HCT116 (cell line): ENCODE results near the gene MAP6D1.

Experiments used
- CEBPB ChIP-seq: IDR thresholded peaks from 2 replicates; pipeline ENCODE4 v1.6.1; 2012; ENCODE audit warnings: low read depth
- EZH2 ChIP-seq: fragments of 200-600 bp; sonication (generic); IDR thresholded peaks from 2 replicates; pipeline ENCODE4 v1.6.1; 2017; ENCODE audit warnings: antibody characterized with exemption, mixed run types
- EZH2phosphoT487 ChIP-seq: fragments of 200-600 bp; IDR thresholded peaks from 2 replicates; pipeline ENCODE4 v1.6.1; 2018; ENCODE audit warnings: antibody characterized with exemption, borderline replicate concordance
- JUND ChIP-seq: IDR thresholded peaks from 2 replicates; pipeline ENCODE4 v1.6.1; 2012
- POLR2A ChIP-seq: IDR thresholded peaks from 2 replicates; pipeline ENCODE4 v1.7.0; 2011; ENCODE audit warnings: borderline replicate concordance; ENCODE audit not compliant: insufficient read depth, insufficient read length; ENCODE audit errors: extremely low read depth
- POLR2AphosphoS5 ChIP-seq: IDR thresholded peaks from 2 replicates; pipeline ENCODE4 v1.6.1; 2011; ENCODE audit warnings: mild to moderate bottlenecking, low read depth, low read length, moderate library complexity
- RAD21 ChIP-seq: IDR thresholded peaks from 2 replicates; pipeline ENCODE4 v1.6.1; 2012; ENCODE audit warnings: low read depth, mild to moderate bottlenecking
- SP1 ChIP-seq: IDR thresholded peaks from 2 replicates; pipeline ENCODE4 v1.6.1; 2012; ENCODE audit warnings: low read depth
- SRF ChIP-seq: IDR thresholded peaks from 2 replicates; pipeline ENCODE4 v1.6.1; 2012; ENCODE audit warnings: low read depth
- YY1 ChIP-seq: IDR thresholded peaks from 2 replicates; pipeline ENCODE4 v1.6.1; 2011; ENCODE audit warnings: low read length, low read depth, moderate library complexity, mild to moderate bottlenecking; ENCODE audit not compliant: insufficient replicate concordance; ENCODE audit errors: extremely low read depth
- ZFX ChIP-seq: fragments of 450-650 bp; IDR thresholded peaks from 2 replicates; pipeline ENCODE4 v1.6.1; 2017
- TF ChIP-seq, protein P1 (sequence below): IDR thresholded peaks from 2 replicates; pipeline ENCODE4 v1.6.1; 2012; ENCODE audit warnings: low read depth
- TF ChIP-seq, protein P2 (sequence below), 3 experiments: fragments of 200-600 bp in 1 of 3; sonication (generic) in 1 of 3; IDR thresholded peaks in 2 of 3; conservative IDR thresholded peaks in 1 of 3; 2 replicates each; pipeline ENCODE4 v1.5.1; 2012 to 2017; ENCODE audit warnings: low read depth in 2 of 3, low read length in 2 of 3, antibody characterized with exemption in 1 of 3, borderline replicate concordance in 1 of 3, control low read depth in 1 of 3, mild to moderate bottlenecking in 1 of 3, mixed read lengths in 1 of 3, mixed run types in 1 of 3, moderate library complexity in 1 of 3; ENCODE audit not compliant: insufficient read depth in 1 of 3
- TF ChIP-seq, protein P3 (sequence below): IDR thresholded peaks from 2 replicates; pipeline ENCODE4 v1.6.1; 2012

DNA sequence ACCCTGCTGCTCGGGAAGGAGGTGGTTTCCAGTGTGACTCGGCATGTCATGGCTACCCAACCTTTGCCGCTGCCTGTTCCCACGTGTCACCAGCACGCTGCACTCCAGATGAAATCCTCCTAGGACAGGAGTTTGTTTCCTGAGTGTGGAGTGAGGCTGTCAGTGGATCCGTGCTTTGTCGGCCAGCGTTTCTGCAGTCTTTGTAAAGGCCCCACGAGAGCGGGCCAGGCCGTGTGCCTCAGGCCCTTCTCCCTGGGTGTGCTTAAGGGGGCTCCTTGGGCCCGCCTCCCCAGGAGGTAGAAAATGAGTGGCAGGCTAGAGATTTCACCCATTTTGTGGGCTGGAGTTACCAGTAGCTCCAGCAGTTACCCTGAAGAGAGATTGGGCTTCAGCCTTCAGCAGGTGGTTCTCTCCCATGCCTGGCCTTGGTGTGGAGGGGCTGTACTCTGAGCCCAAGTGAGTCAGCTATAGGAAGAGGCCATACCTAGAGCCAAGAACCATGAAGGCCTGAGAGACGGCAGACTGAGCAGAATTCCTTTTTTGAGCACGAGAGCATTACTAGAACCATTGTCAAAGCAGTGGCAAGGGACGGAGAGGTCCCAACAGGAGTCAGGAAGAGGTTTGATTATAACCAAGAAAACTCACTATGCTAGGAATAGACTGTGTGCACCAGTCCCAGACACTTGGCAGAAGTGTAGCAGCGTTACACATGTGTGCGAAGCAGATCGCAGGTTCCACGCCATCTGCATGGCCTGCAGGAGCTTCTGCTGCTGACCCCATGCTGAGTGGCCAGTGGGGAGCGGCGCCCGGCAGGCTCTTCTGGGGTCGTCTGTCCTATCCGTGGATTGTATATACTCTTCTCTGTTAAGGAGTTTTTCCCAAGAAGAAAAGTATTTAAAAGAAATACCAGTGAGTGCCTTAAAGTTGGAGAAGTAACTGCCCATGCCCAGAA lies 14.5 kb downstream of the MAP6D1 start:
- TF ChIP-seq, protein P1, sequence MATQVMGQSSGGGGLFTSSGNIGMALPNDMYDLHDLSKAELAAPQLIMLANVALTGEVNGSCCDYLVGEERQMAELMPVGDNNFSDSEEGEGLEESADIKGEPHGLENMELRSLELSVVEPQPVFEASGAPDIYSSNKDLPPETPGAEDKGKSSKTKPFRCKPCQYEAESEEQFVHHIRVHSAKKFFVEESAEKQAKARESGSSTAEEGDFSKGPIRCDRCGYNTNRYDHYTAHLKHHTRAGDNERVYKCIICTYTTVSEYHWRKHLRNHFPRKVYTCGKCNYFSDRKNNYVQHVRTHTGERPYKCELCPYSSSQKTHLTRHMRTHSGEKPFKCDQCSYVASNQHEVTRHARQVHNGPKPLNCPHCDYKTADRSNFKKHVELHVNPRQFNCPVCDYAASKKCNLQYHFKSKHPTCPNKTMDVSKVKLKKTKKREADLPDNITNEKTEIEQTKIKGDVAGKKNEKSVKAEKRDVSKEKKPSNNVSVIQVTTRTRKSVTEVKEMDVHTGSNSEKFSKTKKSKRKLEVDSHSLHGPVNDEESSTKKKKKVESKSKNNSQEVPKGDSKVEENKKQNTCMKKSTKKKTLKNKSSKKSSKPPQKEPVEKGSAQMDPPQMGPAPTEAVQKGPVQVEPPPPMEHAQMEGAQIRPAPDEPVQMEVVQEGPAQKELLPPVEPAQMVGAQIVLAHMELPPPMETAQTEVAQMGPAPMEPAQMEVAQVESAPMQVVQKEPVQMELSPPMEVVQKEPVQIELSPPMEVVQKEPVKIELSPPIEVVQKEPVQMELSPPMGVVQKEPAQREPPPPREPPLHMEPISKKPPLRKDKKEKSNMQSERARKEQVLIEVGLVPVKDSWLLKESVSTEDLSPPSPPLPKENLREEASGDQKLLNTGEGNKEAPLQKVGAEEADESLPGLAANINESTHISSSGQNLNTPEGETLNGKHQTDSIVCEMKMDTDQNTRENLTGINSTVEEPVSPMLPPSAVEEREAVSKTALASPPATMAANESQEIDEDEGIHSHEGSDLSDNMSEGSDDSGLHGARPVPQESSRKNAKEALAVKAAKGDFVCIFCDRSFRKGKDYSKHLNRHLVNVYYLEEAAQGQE, result no peak
- TF ChIP-seq RAD21 (no peak), SP1 (no peak), POLR2AphosphoS5 (no peak; the same call in 1 of the 2 replicates), YY1 (no peak), POLR2A (no peak), ZFX (no peak), EZH2 (no peak), SRF (no peak), JUND (no peak), EZH2phosphoT487 (no peak), CEBPB (no peak)
- TF ChIP-seq, protein P2, sequence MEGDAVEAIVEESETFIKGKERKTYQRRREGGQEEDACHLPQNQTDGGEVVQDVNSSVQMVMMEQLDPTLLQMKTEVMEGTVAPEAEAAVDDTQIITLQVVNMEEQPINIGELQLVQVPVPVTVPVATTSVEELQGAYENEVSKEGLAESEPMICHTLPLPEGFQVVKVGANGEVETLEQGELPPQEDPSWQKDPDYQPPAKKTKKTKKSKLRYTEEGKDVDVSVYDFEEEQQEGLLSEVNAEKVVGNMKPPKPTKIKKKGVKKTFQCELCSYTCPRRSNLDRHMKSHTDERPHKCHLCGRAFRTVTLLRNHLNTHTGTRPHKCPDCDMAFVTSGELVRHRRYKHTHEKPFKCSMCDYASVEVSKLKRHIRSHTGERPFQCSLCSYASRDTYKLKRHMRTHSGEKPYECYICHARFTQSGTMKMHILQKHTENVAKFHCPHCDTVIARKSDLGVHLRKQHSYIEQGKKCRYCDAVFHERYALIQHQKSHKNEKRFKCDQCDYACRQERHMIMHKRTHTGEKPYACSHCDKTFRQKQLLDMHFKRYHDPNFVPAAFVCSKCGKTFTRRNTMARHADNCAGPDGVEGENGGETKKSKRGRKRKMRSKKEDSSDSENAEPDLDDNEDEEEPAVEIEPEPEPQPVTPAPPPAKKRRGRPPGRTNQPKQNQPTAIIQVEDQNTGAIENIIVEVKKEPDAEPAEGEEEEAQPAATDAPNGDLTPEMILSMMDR (IDR thresholded peaks at IDR 0.05 in 2 of 3, conservative IDR thresholded peaks at IDR 0.05 in 1 of 3; ENCODE audit: borderline replicate concordance in 1 of 3, insufficient read depth in 1 of 3, low read depth in 2 of 3, low read length in 2 of 3), result no peak
- TF ChIP-seq, protein P3, sequence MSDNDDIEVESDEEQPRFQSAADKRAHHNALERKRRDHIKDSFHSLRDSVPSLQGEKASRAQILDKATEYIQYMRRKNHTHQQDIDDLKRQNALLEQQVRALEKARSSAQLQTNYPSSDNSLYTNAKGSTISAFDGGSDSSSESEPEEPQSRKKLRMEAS, result no peak
